Measurements from ENCODE around the gene PKD1L1. TPM values are rescaled to one million over a fixed set of nuclear protein-coding genes. Genes with fewer than 3 reads are reported as not detected.

The PKD1L1 gene
- polyA plus RNA-seq, 4 donors, result 0.42 to 1.2 TPM; not detected in 2

GRCh38 chr7:47873762-47874161 is 74.5 kb downstream of the PKD1L1 start:
- Histone ChIP-seq H3K27ac (ENCODE audit: low read depth in 1 of 3, low read length in 2 of 3) (no peak overlapping the region), H3K9me3 (ENCODE audit: control insufficient read depth in 2 of 2, insufficient read depth in 1 of 2, low read depth in 1 of 2, low read length in 1 of 2) (no peaks in the 10 kb centered on the region), H3K36me3 (ENCODE audit: control insufficient read depth in 3 of 3, insufficient read depth in 2 of 3, low read depth in 1 of 3, low read length in 3 of 3) (no peaks in the 10 kb centered on the region), H3K4me1 (ENCODE audit: control insufficient read depth in 3 of 3, insufficient read depth in 2 of 3, low read depth in 1 of 3, low read length in 2 of 3) (no peaks in the 10 kb centered on the region), H3K4me3 (ENCODE audit: low read depth in 1 of 3, low read length in 3 of 3) (no peak overlapping the region), H3K27me3 (ENCODE audit: control insufficient read depth in 3 of 3, insufficient read depth in 3 of 3, low read length in 3 of 3) (no peaks in the 10 kb centered on the region)
- WGBS, 3 donors, result 61 to 74% (median 73%) methylated on average over 5 of the region's 5 CpGs
- FAIRE-seq (no peak), DNase-seq (no peak)

GRCh38 chr7:47867286-47867685 is 81.0 kb downstream of the PKD1L1 start:
- WGBS, 3 donors, result 75 to 81% (median 80%) methylated on average over 3 of the region's 3 CpGs
- DNase-seq (no peak), FAIRE-seq (no peak)
- no peaks in the 10 kb centered on the region for H3K27me3 ChIP-seq (ENCODE audit: control insufficient read depth in 3 of 3, insufficient read depth in 3 of 3, low read length in 3 of 3)
- no peak overlapping the region for H3K4me3 ChIP-seq (ENCODE audit: low read depth in 1 of 3, low read length in 3 of 3)
- H3K4me1 ChIP-seq (ENCODE audit: control insufficient read depth in 3 of 3, insufficient read depth in 2 of 3, low read depth in 1 of 3, low read length in 2 of 3), result no peaks in the 10 kb centered on the region
- no peaks in the 10 kb centered on the region for H3K9me3 ChIP-seq (ENCODE audit: control insufficient read depth in 2 of 2, insufficient read depth in 1 of 2, low read depth in 1 of 2, low read length in 1 of 2)
- H3K36me3 ChIP-seq (ENCODE audit: control insufficient read depth in 3 of 3, insufficient read depth in 2 of 3, low read depth in 1 of 3, low read length in 3 of 3), result no peaks in the 10 kb centered on the region
- no peak overlapping the region for H3K27ac ChIP-seq (ENCODE audit: low read depth in 1 of 3, low read length in 2 of 3)

GRCh38 chr7:47866120-47866519 is 82.1 kb downstream of the PKD1L1 start:
- Histone ChIP-seq H3K4me1 (ENCODE audit: control insufficient read depth in 3 of 3, insufficient read depth in 2 of 3, low read depth in 1 of 3, low read length in 2 of 3) (no peaks in the 10 kb centered on the region), H3K27ac (ENCODE audit: low read depth in 1 of 3, low read length in 2 of 3) (no peak overlapping the region), H3K36me3 (ENCODE audit: control insufficient read depth in 3 of 3, insufficient read depth in 2 of 3, low read depth in 1 of 3, low read length in 3 of 3) (no peaks in the 10 kb centered on the region), H3K4me3 (ENCODE audit: low read depth in 1 of 3, low read length in 3 of 3) (no peak overlapping the region), H3K9me3 (ENCODE audit: control insufficient read depth in 2 of 2, insufficient read depth in 1 of 2, low read depth in 1 of 2, low read length in 1 of 2) (no peaks in the 10 kb centered on the region), H3K27me3 (ENCODE audit: control insufficient read depth in 3 of 3, insufficient read depth in 3 of 3, low read length in 3 of 3) (no peaks in the 10 kb centered on the region)
- WGBS, 3 donors, result 66 to 73% (median 68%) methylated on average over 3 of the region's 3 CpGs
- FAIRE-seq (no peak), DNase-seq (no peak)

- FAIRE-seq, result no peak
- no peak overlapping the region for H3K4me3 ChIP-seq (ENCODE audit: low read depth in 1 of 3, low read length in 3 of 3)
These were observed 95.7 kb downstream of the PKD1L1 start for GRCh38 chr7:47852330-47853245.

GRCh38 chr7:47847207-47847606 is 101.1 kb downstream of the PKD1L1 start:
- H3K4me3 ChIP-seq (ENCODE audit: low read depth in 1 of 3, low read length in 3 of 3), result no peak overlapping the region
- H3K27me3 ChIP-seq (ENCODE audit: control insufficient read depth in 3 of 3, insufficient read depth in 3 of 3, low read length in 3 of 3), result peaks cover 0 to 3% (median 0%) of the 10 kb centered on the region in 3 donors
- no peak overlapping the region for H3K27ac ChIP-seq (ENCODE audit: low read depth in 1 of 3, low read length in 2 of 3)
- DNase-seq (no peak), FAIRE-seq (no peak)
- WGBS, 3 donors, result 75 to 85% (median 83%) methylated on average over 5 of the region's 5 CpGs
- H3K4me1 ChIP-seq (ENCODE audit: control insufficient read depth in 3 of 3, insufficient read depth in 2 of 3, low read depth in 1 of 3, low read length in 2 of 3), result no peaks in the 10 kb centered on the region
- no peaks in the 10 kb centered on the region for H3K36me3 ChIP-seq (ENCODE audit: control insufficient read depth in 3 of 3, insufficient read depth in 2 of 3, low read depth in 1 of 3, low read length in 3 of 3)
- no peaks in the 10 kb centered on the region for H3K9me3 ChIP-seq (ENCODE audit: control insufficient read depth in 2 of 2, insufficient read depth in 1 of 2, low read depth in 1 of 2, low read length in 1 of 2)

More at GRCh38 chr7:47852330-47853245, 95.7 kb downstream of the PKD1L1 start:
- no peaks in the 10 kb centered on the region for H3K36me3 ChIP-seq (ENCODE audit: control insufficient read depth in 3 of 3, insufficient read depth in 2 of 3, low read depth in 1 of 3, low read length in 3 of 3)
- 88 to 93% (median 89%) methylated on average over 9 of the region's 9 CpGs for WGBS, 3 donors
- no peaks in the 10 kb centered on the region for H3K4me1 ChIP-seq (ENCODE audit: control insufficient read depth in 3 of 3, insufficient read depth in 2 of 3, low read depth in 1 of 3, low read length in 2 of 3)
- DNase-seq, result peak; percentile 4 to 14
- H3K27ac ChIP-seq (ENCODE audit: low read depth in 1 of 3, low read length in 2 of 3), result no peak overlapping the region
- H3K9me3 ChIP-seq (ENCODE audit: control insufficient read depth in 2 of 2, insufficient read depth in 1 of 2, low read depth in 1 of 2, low read length in 1 of 2), result no peaks in the 10 kb centered on the region
- peaks cover 0 to 1% (median 0%) of the 10 kb centered on the region in 3 donors for H3K27me3 ChIP-seq (ENCODE audit: control insufficient read depth in 3 of 3, insufficient read depth in 3 of 3, low read length in 3 of 3)

- Histone ChIP-seq H3K4me3 (ENCODE audit: low read depth in 1 of 3, low read length in 3 of 3) (no peak overlapping the region), H3K36me3 (ENCODE audit: control insufficient read depth in 3 of 3, insufficient read depth in 2 of 3, low read depth in 1 of 3, low read length in 3 of 3) (no peaks in the 10 kb centered on the region), H3K27ac (ENCODE audit: low read depth in 1 of 3, low read length in 2 of 3) (no peak overlapping the region), H3K27me3 (ENCODE audit: control insufficient read depth in 3 of 3, insufficient read depth in 3 of 3, low read length in 3 of 3) (peaks cover 0 to 3% (median 0%) of the 10 kb centered on the region in 3 donors), H3K9me3 (ENCODE audit: control insufficient read depth in 2 of 2, insufficient read depth in 1 of 2, low read depth in 1 of 2, low read length in 1 of 2) (no peaks in the 10 kb centered on the region), H3K4me1 (ENCODE audit: control insufficient read depth in 3 of 3, insufficient read depth in 2 of 3, low read depth in 1 of 3, low read length in 2 of 3) (no peaks in the 10 kb centered on the region)
- no peak for FAIRE-seq
- DNase-seq, result no peak
- 88 to 89% (median 88%) methylated on average over 7 of the region's 7 CpGs for WGBS, 3 donors
These were observed 102.0 kb downstream of the PKD1L1 start for GRCh38 chr7:47846138-47846836.

GRCh38 chr7:47844311-47844710 is 104.0 kb downstream of the PKD1L1 start:
- FAIRE-seq (no peak), DNase-seq (no peak)
- no peaks in the 10 kb centered on the region for H3K4me1 ChIP-seq (ENCODE audit: control insufficient read depth in 3 of 3, insufficient read depth in 2 of 3, low read depth in 1 of 3, low read length in 2 of 3)
- H3K36me3 ChIP-seq (ENCODE audit: control insufficient read depth in 3 of 3, insufficient read depth in 2 of 3, low read depth in 1 of 3, low read length in 3 of 3), result no peaks in the 10 kb centered on the region
- H3K9me3 ChIP-seq (ENCODE audit: control insufficient read depth in 2 of 2, insufficient read depth in 1 of 2, low read depth in 1 of 2, low read length in 1 of 2), result no peaks in the 10 kb centered on the region
- no peak overlapping the region for H3K4me3 ChIP-seq (ENCODE audit: low read depth in 1 of 3, low read length in 3 of 3)
- H3K27ac ChIP-seq (ENCODE audit: low read depth in 1 of 3, low read length in 2 of 3), result no peak overlapping the region
- H3K27me3 ChIP-seq (ENCODE audit: control insufficient read depth in 3 of 3, insufficient read depth in 3 of 3, low read length in 3 of 3), result peaks cover 0 to 3% (median 0%) of the 10 kb centered on the region in 3 donors

- 66 to 81% (median 72%) methylated on average over 2 of the region's 2 CpGs for WGBS, 3 donors
These were observed 105.0 kb downstream of the PKD1L1 start for GRCh38 chr7:47843291-47843690.

More at GRCh38 chr7:47843291-47843690, 105.0 kb downstream of the PKD1L1 start:
- H3K4me3 ChIP-seq (ENCODE audit: low read depth in 1 of 3, low read length in 3 of 3), result no peak overlapping the region
- no peaks in the 10 kb centered on the region for H3K9me3 ChIP-seq (ENCODE audit: control insufficient read depth in 2 of 2, insufficient read depth in 1 of 2, low read depth in 1 of 2, low read length in 1 of 2)
- no peak overlapping the region for H3K27ac ChIP-seq (ENCODE audit: low read depth in 1 of 3, low read length in 2 of 3)
- no peaks in the 10 kb centered on the region for H3K4me1 ChIP-seq (ENCODE audit: control insufficient read depth in 3 of 3, insufficient read depth in 2 of 3, low read depth in 1 of 3, low read length in 2 of 3)
- peaks cover 0 to 3% (median 0%) of the 10 kb centered on the region in 3 donors for H3K27me3 ChIP-seq (ENCODE audit: control insufficient read depth in 3 of 3, insufficient read depth in 3 of 3, low read length in 3 of 3)
- no peak for DNase-seq
- H3K36me3 ChIP-seq (ENCODE audit: control insufficient read depth in 3 of 3, insufficient read depth in 2 of 3, low read depth in 1 of 3, low read length in 3 of 3), result no peaks in the 10 kb centered on the region
- no peak for FAIRE-seq

All from small intestine (tissue), 7 donors.